HEK293 (cell line): ENCODE data around the gene THUMPD2.

ENCODE experiments used
- CTCF ChIA-PET: fragments of 350-600 bp; formaldehyde crosslinking; extraction: SDS; loops from one replicate; lab custom pipeline; 2021; ENCODE audit warnings: antibody characterized with exemption; lab: Yijun Ruan, JAX
- POLR2A ChIA-PET: fragments of 300-600 bp; formaldehyde crosslinking; extraction: SDS; loops from one replicate; lab custom pipeline; 2020; ENCODE audit warnings: antibody characterized with exemption, inconsistent platforms; lab: Yijun Ruan, JAX
- H3K27ac ChIP-seq: fragments of 200-500 bp; sonication (Bioruptor generic); 2 replicates; pipeline ENCODE4 v1.5.1; 2014; ENCODE audit warnings: low read depth, low read length, control low read depth, inconsistent platforms; ENCODE audit errors: extremely low read depth
- H3K36me3 ChIP-seq, 2 experiments: fragments of 200-500 bp in 1 of 2; sonication (Bioruptor generic) in 1 of 2; 1 replicate in 1 of 2; 2 replicates in 1 of 2; pipeline ENCODE4 v1.5.1; 2014 to 2017; ENCODE audit warnings: inconsistent platforms in 2 of 2, low read length in 2 of 2; ENCODE audit not compliant: control insufficient read depth in 2 of 2, insufficient read depth in 1 of 2
- H3K4me1 ChIP-seq: fragments of 200-500 bp; sonication (Bioruptor generic); 2 replicates; pipeline ENCODE4 v1.5.1; 2014; ENCODE audit warnings: mild to moderate bottlenecking, low read length, inconsistent platforms; ENCODE audit not compliant: control insufficient read depth, insufficient read depth
- H3K4me3 ChIP-seq: 2 replicates; pipeline ENCODE4 v1.5.1; 2011; ENCODE audit warnings: low read depth, mild to moderate bottlenecking, control low read depth, low read length, moderate library complexity
- H3K9me3 ChIP-seq: fragments of 200-500 bp; sonication (Bioruptor generic); 2 replicates; pipeline ENCODE4 v1.5.1; 2014; ENCODE audit warnings: low read depth, low read length, inconsistent platforms; ENCODE audit not compliant: control insufficient read depth, insufficient read depth
- GLI4 ChIP-seq: fragments of 450-650 bp; formaldehyde crosslinking; IDR thresholded peaks from 2 replicates; pipeline ENCODE4 v1.5.1; 2016; ENCODE audit warnings: missing biosample characterization, missing genetic modification characterization
- IKZF3 ChIP-seq: fragments of 450-650 bp; IDR thresholded peaks from 2 replicates; pipeline ENCODE4 v1.5.0; 2018; ENCODE audit warnings: missing biosample characterization, mild to moderate bottlenecking, missing genetic modification characterization, moderate library complexity
- KLF8 ChIP-seq: fragments of 450-650 bp; formaldehyde crosslinking; IDR thresholded peaks from 2 replicates; pipeline ENCODE4 v1.5.1; 2016; ENCODE audit warnings: missing biosample characterization, missing genetic modification characterization
- PRDM6 ChIP-seq: fragments of 450-650 bp; formaldehyde crosslinking; IDR thresholded peaks from 2 replicates; pipeline ENCODE4 v1.5.1; 2017; ENCODE audit warnings: missing biosample characterization, missing genetic modification characterization
- SP3 ChIP-seq: fragments of 450-650 bp; formaldehyde crosslinking; IDR thresholded peaks from 2 replicates; pipeline ENCODE4 v1.5.1; 2016; ENCODE audit warnings: missing biosample characterization, missing genetic modification characterization
- ZBTB48 ChIP-seq: fragments of 450-650 bp; formaldehyde crosslinking; IDR thresholded peaks from 2 replicates; pipeline ENCODE4 v1.5.1; 2016; ENCODE audit warnings: missing biosample characterization, missing genetic modification characterization
- ZFP69B ChIP-seq: fragments of 450-650 bp; formaldehyde crosslinking; IDR thresholded peaks from 2 replicates; pipeline ENCODE4 v1.5.1; 2016; ENCODE audit warnings: missing biosample characterization, missing genetic modification characterization
- ZNF114 ChIP-seq: fragments of 450-650 bp; formaldehyde crosslinking; IDR thresholded peaks from 2 replicates; pipeline ENCODE4 v1.5.0; 2017; ENCODE audit warnings: missing biosample characterization, missing genetic modification characterization
- ZNF2 ChIP-seq: fragments of 450-650 bp; formaldehyde crosslinking; IDR thresholded peaks from 2 replicates; pipeline ENCODE4 v1.5.1; 2016; ENCODE audit warnings: missing biosample characterization, missing genetic modification characterization
- ZNF214 ChIP-seq: fragments of 450-650 bp; formaldehyde crosslinking; IDR thresholded peaks from 2 replicates; pipeline ENCODE4 v1.5.1; 2017; ENCODE audit warnings: missing biosample characterization, mild to moderate bottlenecking, missing genetic modification characterization, borderline replicate concordance
- ZNF266 ChIP-seq: fragments of 450-650 bp; formaldehyde crosslinking; IDR thresholded peaks from 2 replicates; pipeline ENCODE4 v1.5.1; 2016; ENCODE audit warnings: missing biosample characterization, missing genetic modification characterization, low read depth
- ZNF302 ChIP-seq: fragments of 450-650 bp; formaldehyde crosslinking; IDR thresholded peaks from 2 replicates; pipeline ENCODE4 v1.5.1; 2016; ENCODE audit warnings: missing biosample characterization, missing genetic modification characterization, low read depth
- ZNF488 ChIP-seq: fragments of 450-650 bp; formaldehyde crosslinking; IDR thresholded peaks from 2 replicates; pipeline ENCODE4 v1.5.1; 2016; ENCODE audit warnings: missing biosample characterization, missing genetic modification characterization
- ZNF677 ChIP-seq: fragments of 450-650 bp; IDR thresholded peaks from 2 replicates; pipeline ENCODE4 v1.5.0; 2018; ENCODE audit warnings: missing biosample characterization, mild to moderate bottlenecking, missing genetic modification characterization, moderate library complexity
- ZNF785 ChIP-seq: fragments of 450-650 bp; formaldehyde crosslinking; IDR thresholded peaks from 2 replicates; pipeline ENCODE4 v1.5.1; 2016; ENCODE audit warnings: missing biosample characterization, missing genetic modification characterization
- ZNF792 ChIP-seq: fragments of 450-650 bp; formaldehyde crosslinking; IDR thresholded peaks from 2 replicates; pipeline ENCODE4 v1.5.1; 2016; ENCODE audit warnings: missing biosample characterization, missing genetic modification characterization
- ZNF843 ChIP-seq: fragments of 450-650 bp; formaldehyde crosslinking; IDR thresholded peaks from 2 replicates; pipeline ENCODE4 v1.5.1; 2016; ENCODE audit warnings: missing biosample characterization, missing genetic modification characterization
- TF ChIP-seq, protein P1 (sequence below): fragments of 450-650 bp; formaldehyde crosslinking; IDR thresholded peaks from 2 replicates; pipeline ENCODE4 v1.5.1; 2016; ENCODE audit warnings: missing biosample characterization, missing genetic modification characterization, low read depth
- TF ChIP-seq, protein P2 (sequence below): fragments of 450-650 bp; formaldehyde crosslinking; IDR thresholded peaks from 2 replicates; pipeline ENCODE4 v1.5.1; 2016; ENCODE audit warnings: missing biosample characterization, missing genetic modification characterization
- TF ChIP-seq, protein P3 (sequence below): fragments of 450-650 bp; formaldehyde crosslinking; IDR thresholded peaks from 2 replicates; pipeline ENCODE4 v1.5.1; 2016; ENCODE audit warnings: missing biosample characterization, missing genetic modification characterization, borderline replicate concordance

THUMPD2 gene

DNA sequence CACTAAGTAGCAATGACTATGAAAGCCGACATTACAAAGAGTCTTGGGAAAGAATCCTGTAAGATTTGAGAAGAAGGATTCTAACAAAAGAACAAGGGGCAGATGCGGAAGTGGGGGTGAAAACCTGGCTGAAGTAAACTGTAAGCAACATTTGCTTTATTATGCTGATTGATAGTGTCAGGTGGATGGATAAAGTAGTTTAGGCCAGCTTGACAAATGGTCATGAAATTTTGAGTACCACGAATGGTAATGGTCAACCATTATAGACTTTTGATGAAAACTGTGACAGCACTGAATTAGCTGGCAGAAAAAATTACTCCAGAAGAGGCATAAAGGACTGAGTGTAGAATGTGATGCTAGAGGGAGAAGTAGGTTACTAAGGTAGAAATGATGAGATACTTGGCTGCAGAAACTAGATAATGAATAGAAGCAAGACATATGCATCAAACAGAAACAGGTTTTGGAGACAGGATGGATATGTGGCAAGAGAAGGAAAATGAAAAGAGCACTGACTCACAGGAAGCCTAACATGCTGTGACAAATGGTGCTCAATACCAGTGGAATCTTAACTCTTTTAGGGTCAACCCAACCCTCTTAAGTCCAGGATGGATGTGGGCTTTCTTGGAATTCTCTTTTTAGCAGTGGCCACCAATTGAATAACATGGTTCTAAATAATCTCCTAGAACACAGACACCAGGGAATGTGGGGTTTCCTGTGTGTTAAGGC is 6.8 kb downstream of the THUMPD2 start:
- ChIA-PET POLR2A (no interaction called here), CTCF (interaction anchor here (0.6 kb wide), 1 partner anchor 20 kb away, joined by 3 read pairs; no protein-coding TSS in a partner anchor)
- Histone ChIP-seq H3K27ac (no peak overlapping the region), H3K9me3 (no peaks in the 10 kb centered on the region), H3K4me1 (peaks cover under 1% of the 10 kb centered on the region; the same call in 1 of the 2 replicates), H3K36me3 (peaks cover 37 to 57% of the 10 kb centered on the region in 2 experiments), H3K4me3 (no peak overlapping the region)
- no peak for TF ChIP-seq ZNF792 (tag by site-specific recombination)
- TF ChIP-seq ZNF114 (tag by site-specific recombination) = no peak
- TF ChIP-seq ZNF266 = no peak
- no peak for TF ChIP-seq ZNF785 (tag by site-specific recombination)
- TF ChIP-seq ZNF677 (tag by site-specific recombination) = no peak
- TF ChIP-seq ZNF843 (tag by site-specific recombination) = no peak
- TF ChIP-seq ZNF214 (tag by site-specific recombination) = no peak
- TF ChIP-seq ZBTB48 (tag by site-specific recombination) = no peak
- no peak for TF ChIP-seq SP3 (tag by site-specific recombination)
- no peak for TF ChIP-seq IKZF3
- no peak for TF ChIP-seq KLF8 (tag by site-specific recombination)
- TF ChIP-seq, protein P1, sequence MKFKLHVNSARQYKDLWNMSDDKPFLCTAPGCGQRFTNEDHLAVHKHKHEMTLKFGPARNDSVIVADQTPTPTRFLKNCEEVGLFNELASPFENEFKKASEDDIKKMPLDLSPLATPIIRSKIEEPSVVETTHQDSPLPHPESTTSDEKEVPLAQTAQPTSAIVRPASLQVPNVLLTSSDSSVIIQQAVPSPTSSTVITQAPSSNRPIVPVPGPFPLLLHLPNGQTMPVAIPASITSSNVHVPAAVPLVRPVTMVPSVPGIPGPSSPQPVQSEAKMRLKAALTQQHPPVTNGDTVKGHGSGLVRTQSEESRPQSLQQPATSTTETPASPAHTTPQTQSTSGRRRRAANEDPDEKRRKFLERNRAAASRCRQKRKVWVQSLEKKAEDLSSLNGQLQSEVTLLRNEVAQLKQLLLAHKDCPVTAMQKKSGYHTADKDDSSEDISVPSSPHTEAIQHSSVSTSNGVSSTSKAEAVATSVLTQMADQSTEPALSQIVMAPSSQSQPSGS = no peak
- TF ChIP-seq, protein P2, sequence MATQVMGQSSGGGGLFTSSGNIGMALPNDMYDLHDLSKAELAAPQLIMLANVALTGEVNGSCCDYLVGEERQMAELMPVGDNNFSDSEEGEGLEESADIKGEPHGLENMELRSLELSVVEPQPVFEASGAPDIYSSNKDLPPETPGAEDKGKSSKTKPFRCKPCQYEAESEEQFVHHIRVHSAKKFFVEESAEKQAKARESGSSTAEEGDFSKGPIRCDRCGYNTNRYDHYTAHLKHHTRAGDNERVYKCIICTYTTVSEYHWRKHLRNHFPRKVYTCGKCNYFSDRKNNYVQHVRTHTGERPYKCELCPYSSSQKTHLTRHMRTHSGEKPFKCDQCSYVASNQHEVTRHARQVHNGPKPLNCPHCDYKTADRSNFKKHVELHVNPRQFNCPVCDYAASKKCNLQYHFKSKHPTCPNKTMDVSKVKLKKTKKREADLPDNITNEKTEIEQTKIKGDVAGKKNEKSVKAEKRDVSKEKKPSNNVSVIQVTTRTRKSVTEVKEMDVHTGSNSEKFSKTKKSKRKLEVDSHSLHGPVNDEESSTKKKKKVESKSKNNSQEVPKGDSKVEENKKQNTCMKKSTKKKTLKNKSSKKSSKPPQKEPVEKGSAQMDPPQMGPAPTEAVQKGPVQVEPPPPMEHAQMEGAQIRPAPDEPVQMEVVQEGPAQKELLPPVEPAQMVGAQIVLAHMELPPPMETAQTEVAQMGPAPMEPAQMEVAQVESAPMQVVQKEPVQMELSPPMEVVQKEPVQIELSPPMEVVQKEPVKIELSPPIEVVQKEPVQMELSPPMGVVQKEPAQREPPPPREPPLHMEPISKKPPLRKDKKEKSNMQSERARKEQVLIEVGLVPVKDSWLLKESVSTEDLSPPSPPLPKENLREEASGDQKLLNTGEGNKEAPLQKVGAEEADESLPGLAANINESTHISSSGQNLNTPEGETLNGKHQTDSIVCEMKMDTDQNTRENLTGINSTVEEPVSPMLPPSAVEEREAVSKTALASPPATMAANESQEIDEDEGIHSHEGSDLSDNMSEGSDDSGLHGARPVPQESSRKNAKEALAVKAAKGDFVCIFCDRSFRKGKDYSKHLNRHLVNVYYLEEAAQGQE (tag by site-specific recombination) = no peak
- TF ChIP-seq ZNF2 (tag by site-specific recombination) = no peak
- no peak for TF ChIP-seq ZNF302 (tag by site-specific recombination)
- TF ChIP-seq ZFP69B (tag by site-specific recombination) = no peak
- TF ChIP-seq, protein P3, sequence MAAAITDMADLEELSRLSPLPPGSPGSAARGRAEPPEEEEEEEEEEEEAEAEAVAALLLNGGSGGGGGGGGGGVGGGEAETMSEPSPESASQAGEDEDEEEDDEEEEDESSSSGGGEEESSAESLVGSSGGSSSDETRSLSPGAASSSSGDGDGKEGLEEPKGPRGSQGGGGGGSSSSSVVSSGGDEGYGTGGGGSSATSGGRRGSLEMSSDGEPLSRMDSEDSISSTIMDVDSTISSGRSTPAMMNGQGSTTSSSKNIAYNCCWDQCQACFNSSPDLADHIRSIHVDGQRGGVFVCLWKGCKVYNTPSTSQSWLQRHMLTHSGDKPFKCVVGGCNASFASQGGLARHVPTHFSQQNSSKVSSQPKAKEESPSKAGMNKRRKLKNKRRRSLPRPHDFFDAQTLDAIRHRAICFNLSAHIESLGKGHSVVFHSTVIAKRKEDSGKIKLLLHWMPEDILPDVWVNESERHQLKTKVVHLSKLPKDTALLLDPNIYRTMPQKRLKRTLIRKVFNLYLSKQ = no peak
- TF ChIP-seq PRDM6 (tag by site-specific recombination) = no peak
- TF ChIP-seq GLI4 (tag by site-specific recombination) = no peak
- no peak for TF ChIP-seq ZNF488 (tag by site-specific recombination)
